Measurements from ENCODE around the gene PEMT.

DNA sequence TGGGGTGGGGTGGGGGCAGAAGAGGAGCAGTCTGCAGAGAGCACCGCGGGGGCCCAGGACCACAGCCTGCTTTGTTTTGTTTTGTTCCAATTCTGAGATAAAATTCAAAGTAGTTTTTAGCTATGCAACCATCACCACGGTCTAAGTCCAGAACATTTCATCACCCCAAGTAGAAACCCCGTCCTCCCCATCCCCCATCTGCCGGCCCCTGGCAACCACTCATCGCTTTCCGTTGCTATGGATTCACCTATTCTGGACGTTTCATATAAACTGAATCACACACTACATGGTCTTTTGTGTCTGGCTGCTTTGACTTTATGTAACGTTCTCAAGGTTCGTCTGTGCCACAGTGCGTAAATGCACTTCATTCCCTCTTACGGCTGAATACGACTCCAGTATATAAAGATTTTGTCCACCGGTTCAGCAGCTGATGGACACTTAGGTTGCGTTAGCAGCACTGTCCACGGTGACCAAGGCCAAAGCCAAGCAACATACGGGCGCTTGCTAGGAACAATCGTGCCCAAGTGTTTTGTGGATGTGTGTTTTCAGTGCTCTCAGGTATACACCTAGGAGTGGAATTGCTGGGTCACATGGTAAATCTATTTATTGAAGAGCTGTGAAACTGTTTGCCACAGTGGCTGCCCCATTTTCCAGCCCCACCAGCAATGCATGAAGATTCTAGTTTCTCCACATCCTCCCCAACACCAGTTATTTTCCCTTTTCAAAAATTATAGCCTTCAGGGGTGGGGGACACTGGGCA, 67.6 kb downstream of the PEMT start:
- TF ChIP-seq, protein P1, sequence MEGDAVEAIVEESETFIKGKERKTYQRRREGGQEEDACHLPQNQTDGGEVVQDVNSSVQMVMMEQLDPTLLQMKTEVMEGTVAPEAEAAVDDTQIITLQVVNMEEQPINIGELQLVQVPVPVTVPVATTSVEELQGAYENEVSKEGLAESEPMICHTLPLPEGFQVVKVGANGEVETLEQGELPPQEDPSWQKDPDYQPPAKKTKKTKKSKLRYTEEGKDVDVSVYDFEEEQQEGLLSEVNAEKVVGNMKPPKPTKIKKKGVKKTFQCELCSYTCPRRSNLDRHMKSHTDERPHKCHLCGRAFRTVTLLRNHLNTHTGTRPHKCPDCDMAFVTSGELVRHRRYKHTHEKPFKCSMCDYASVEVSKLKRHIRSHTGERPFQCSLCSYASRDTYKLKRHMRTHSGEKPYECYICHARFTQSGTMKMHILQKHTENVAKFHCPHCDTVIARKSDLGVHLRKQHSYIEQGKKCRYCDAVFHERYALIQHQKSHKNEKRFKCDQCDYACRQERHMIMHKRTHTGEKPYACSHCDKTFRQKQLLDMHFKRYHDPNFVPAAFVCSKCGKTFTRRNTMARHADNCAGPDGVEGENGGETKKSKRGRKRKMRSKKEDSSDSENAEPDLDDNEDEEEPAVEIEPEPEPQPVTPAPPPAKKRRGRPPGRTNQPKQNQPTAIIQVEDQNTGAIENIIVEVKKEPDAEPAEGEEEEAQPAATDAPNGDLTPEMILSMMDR (IDR thresholded peaks at IDR 0.05; ENCODE audit: low read length), result no peak
- TF ChIP-seq EZH2 (optimal IDR thresholded peaks at IDR 0.05; ENCODE audit: low read depth, low read length), result no peak

Measured in MM.1S (cell line).